Panc1 (cell line): Measurements from ENCODE around the gene MADD.

Experiments
- CTCF ChIP-seq: fragments of 450-650 bp; IDR thresholded peaks from 2 replicates; pipeline ENCODE4 v1.5.1; 2017; ENCODE audit warnings: mild to moderate bottlenecking
- POLR2AphosphoS5 ChIP-seq: IDR thresholded peaks from 2 replicates; pipeline ENCODE4 v1.6.1; 2012; ENCODE audit warnings: mild to moderate bottlenecking, low read depth, low read length, moderate library complexity
- REST ChIP-seq, 2 experiments: IDR thresholded peaks; 2 replicates each; pipeline ENCODE4 v1.6.1; 2011 to 2012; ENCODE audit warnings: low read depth in 2 of 2, control low read depth in 1 of 2, low read length in 1 of 2, mild to moderate bottlenecking in 1 of 2, moderate library complexity in 1 of 2; ENCODE audit not compliant: insufficient read depth in 1 of 2

DNA sequence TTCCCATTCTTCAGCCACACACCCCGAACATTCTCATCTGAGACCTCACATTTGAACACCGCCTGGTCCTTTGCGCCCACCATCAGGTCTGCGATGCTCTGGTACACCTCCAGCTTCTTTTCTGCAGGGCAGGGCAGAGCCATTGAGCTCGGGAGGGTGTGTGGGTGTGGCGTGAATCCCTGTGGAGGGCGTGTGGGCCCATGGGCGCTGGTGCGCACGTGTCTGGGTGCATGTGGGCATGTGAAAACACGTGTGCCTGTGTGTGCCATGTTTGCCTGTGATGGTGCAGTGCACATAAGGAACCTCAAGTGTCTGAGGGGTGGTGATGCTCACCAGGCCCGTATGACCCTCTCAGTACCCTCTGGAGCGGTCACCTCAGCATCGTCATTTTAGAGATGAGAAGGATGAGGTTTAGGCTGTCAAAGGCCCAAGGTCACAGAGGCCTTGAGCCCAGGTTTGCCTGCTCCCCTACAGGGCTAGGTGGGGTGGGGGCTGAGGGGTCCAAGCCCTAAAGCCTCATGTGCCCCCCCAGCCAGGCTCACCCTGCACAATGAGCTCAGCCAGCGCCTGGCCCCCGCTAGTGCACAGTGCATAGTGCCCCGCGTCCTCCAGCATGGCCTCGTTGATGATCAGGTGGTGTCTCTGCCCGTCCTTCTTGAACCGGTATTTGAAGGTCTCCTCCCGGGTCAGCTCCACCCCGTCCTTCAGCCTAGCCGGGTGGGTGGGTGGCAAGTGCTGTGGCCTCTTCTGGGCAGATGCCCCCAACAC lies 72.3 kb downstream of the MADD start:
- TF ChIP-seq CTCF (no peak), REST (IDR thresholded peaks at IDR 0.05; ENCODE audit: insufficient read depth in 1 of 2, low read depth in 2 of 2, low read length in 1 of 2) (no peak), POLR2AphosphoS5 (no peak)
